HepG2 (cell line): Measurements from ENCODE around the gene FKBP5. TPM values are rescaled to one million over a fixed set of nuclear protein-coding genes. Genes with fewer than 3 reads are reported as not detected.

Experiments
- HCFC1 ChIP-seq: fragments of 150-350 bp; IDR thresholded peaks from 2 replicates; pipeline ENCODE4 v1.6.1; 2014; ENCODE audit warnings: low read depth, low read length
- KMT2B ChIP-seq: IDR thresholded peaks from 2 replicates; pipeline ENCODE4 v1.6.1; 2016; ENCODE audit warnings: missing genetic modification reagents, missing compliant biosample characterization
- NFKBIZ ChIP-seq: IDR thresholded peaks from 2 replicates; pipeline ENCODE4 v1.6.1; 2018; ENCODE audit warnings: missing genetic modification reagents, missing compliant biosample characterization
- ONECUT2 ChIP-seq: sonication (generic); formaldehyde crosslinking; IDR thresholded peaks from 2 replicates; pipeline ENCODE4 v1.4.0; 2020; ENCODE audit warnings: missing genetic modification reagents
- POGZ ChIP-seq: sonication (generic); formaldehyde crosslinking; IDR thresholded peaks from 2 replicates; pipeline ENCODE4 v1.4.0; 2020; ENCODE audit warnings: mild to moderate bottlenecking, missing genetic modification reagents
- XBP1 ChIP-seq: sonication (generic); formaldehyde crosslinking; IDR thresholded peaks from 2 replicates; pipeline ENCODE4 v1.5.0; 2020; ENCODE audit warnings: missing genetic modification reagents
- ZBTB21 ChIP-seq: sonication (generic); formaldehyde crosslinking; IDR thresholded peaks from 2 replicates; pipeline ENCODE4 v1.4.0; 2020; ENCODE audit warnings: missing genetic modification reagents
- ZFP41 ChIP-seq: sonication (generic); formaldehyde crosslinking; IDR thresholded peaks from 2 replicates; pipeline ENCODE4 v1.4.0; 2020; ENCODE audit warnings: mild to moderate bottlenecking, missing genetic modification reagents, borderline replicate concordance
- ZIK1 ChIP-seq: sonication (generic); formaldehyde crosslinking; IDR thresholded peaks from 2 replicates; pipeline ENCODE4 v1.5.0; 2020; ENCODE audit warnings: mild to moderate bottlenecking, low read depth, missing genetic modification reagents, borderline replicate concordance
- ZNF276 ChIP-seq: sonication (generic); formaldehyde crosslinking; IDR thresholded peaks from 2 replicates; pipeline ENCODE4 v1.4.0; 2020; ENCODE audit warnings: mild to moderate bottlenecking, low read depth, missing genetic modification reagents
- ZNF317 ChIP-seq: sonication (generic); formaldehyde crosslinking; IDR thresholded peaks from 2 replicates; pipeline ENCODE4 v1.5.0; 2020; ENCODE audit warnings: mild to moderate bottlenecking, missing genetic modification reagents
- ZNF414 ChIP-seq: sonication (generic); formaldehyde crosslinking; IDR thresholded peaks from 2 replicates; pipeline ENCODE4 v1.5.0; 2020; ENCODE audit warnings: missing genetic modification reagents
- ZNF75D ChIP-seq: sonication (generic); formaldehyde crosslinking; IDR thresholded peaks from 2 replicates; pipeline ENCODE4 v1.8.1; 2023; ENCODE audit warnings: missing genetic modification reagents, mild to moderate bottlenecking, borderline replicate concordance
- ZNF782 ChIP-seq: sonication (generic); formaldehyde crosslinking; IDR thresholded peaks from 2 replicates; pipeline ENCODE4 v1.4.0; 2020; ENCODE audit warnings: missing genetic modification reagents, mild to moderate bottlenecking, borderline replicate concordance
- ZSCAN22 ChIP-seq: sonication (generic); formaldehyde crosslinking; IDR thresholded peaks from 2 replicates; pipeline ENCODE4 v1.4.0; 2020; ENCODE audit warnings: mild to moderate bottlenecking, missing genetic modification reagents
- ZSCAN29 ChIP-seq: sonication (generic); formaldehyde crosslinking; conservative IDR thresholded peaks from 2 replicates; pipeline ENCODE4 v1.4.0; 2020; ENCODE audit warnings: mild to moderate bottlenecking, missing genetic modification reagents
- ZUFSP ChIP-seq: sonication (generic); formaldehyde crosslinking; IDR thresholded peaks from 2 replicates; pipeline ENCODE4 v1.9.0; 2021; ENCODE audit warnings: missing genetic modification reagents, mild to moderate bottlenecking, borderline replicate concordance
- polyA plus RNA-seq, 8 experiments: library from polyadenylated mRNA; depleted of rRNA in 3 of 8; stranded (reverse) in 7 of 8; unstranded in 1 of 8; fragments of >200 nt; fragmentation: Illumina TruSeq in 4 of 8; extraction: Trizol in 4 of 8; gene quantifications; 2 replicates each; pipeline versions ENCODE4 v1.2.1 to v1.2.3, GENCODE V29; 2011 to 2016; ENCODE audit warnings: low read depth in 4 of 8, missing spikeins in 1 of 8, mixed read lengths in 1 of 8; ENCODE audit not compliant: insufficient read depth in 1 of 8
- total RNA-seq, 5 experiments: library from RNA; depleted of rRNA; stranded (reverse); fragments of >200 nt; fragmentation: Illumina TruSeq; extraction: Trizol; gene quantifications; 2 replicates each; pipeline ENCODE4 v1.2.3, GENCODE V29; 2016; ENCODE audit warnings: low read depth in 1 of 5

The FKBP5 gene
- total and polyA plus RNA-seq, 2 of the 13 experiments (the other 11 are each of a cell fraction or from before 2014, with no cell fraction given): 8.0 to 17.4 TPM

- TF ChIP-seq NFKBIZ (CRISPR knock-in tag): peak; percentile 71; the same call in 1 of the 2 replicates
- no peak for TF ChIP-seq ZSCAN22 (CRISPR knock-in tag)
- TF ChIP-seq ZIK1 (CRISPR knock-in tag): no peak
- TF ChIP-seq ZBTB21 (CRISPR knock-in tag): 0 out of 2 replicates have a peak, but pooled peaks have one; percentile 37
- TF ChIP-seq XBP1 (CRISPR knock-in tag): no peak
- peak; percentile 72; the same call in 1 of the 2 replicates for TF ChIP-seq ZFP41
- TF ChIP-seq POGZ: peak; percentile 75; the same call in 1 of the 2 replicates
- peak; percentile 91; the same call in 1 of the 2 replicates for TF ChIP-seq ZNF414 (CRISPR knock-in tag)
- TF ChIP-seq ZSCAN29 (CRISPR knock-in tag): peak; percentile 37; the same call in 1 of the 2 replicates
- peak; percentile 92; the same call in 1 of the 2 replicates for TF ChIP-seq ZNF75D (CRISPR knock-in tag)
- TF ChIP-seq ZNF276 (CRISPR knock-in tag): no peak
- TF ChIP-seq KMT2B (CRISPR knock-in tag): peak; percentile 92
- peak; percentile 67 for TF ChIP-seq ZNF317
- no peak; the same call in 1 of the 2 replicates for TF ChIP-seq ZNF782 (CRISPR knock-in tag)
- TF ChIP-seq ZUFSP (CRISPR knock-in tag): no peak
- no peak for TF ChIP-seq HCFC1
- no peak for TF ChIP-seq ONECUT2 (CRISPR knock-in tag)
Observed at GRCh38 chr6:35731736-35732532, 43.2 kb upstream of the FKBP5 start (continued).
